Retinal pigment epithelial cell (primary cell): ENCODE measurements around the gene TTLL8.

Source experiments
- DNase-seq: peaks from one replicate; pipeline ENCODE4 v3.0.0-alpha.2; 2010; ENCODE audit warnings: low read depth
- H3K4me3 ChIP-seq: 2 replicates; pipeline ENCODE4 v1.5.1; 2011; ENCODE audit warnings: mild to moderate bottlenecking, low read length, control low read depth, moderate library complexity
- TF ChIP-seq, protein P1 (sequence below): conservative IDR thresholded peaks from 2 replicates; pipeline ENCODE4 v1.5.1; 2011; ENCODE audit warnings: low read depth, low read length, control low read depth, inconsistent platforms

Gene TTLL8

DNA sequence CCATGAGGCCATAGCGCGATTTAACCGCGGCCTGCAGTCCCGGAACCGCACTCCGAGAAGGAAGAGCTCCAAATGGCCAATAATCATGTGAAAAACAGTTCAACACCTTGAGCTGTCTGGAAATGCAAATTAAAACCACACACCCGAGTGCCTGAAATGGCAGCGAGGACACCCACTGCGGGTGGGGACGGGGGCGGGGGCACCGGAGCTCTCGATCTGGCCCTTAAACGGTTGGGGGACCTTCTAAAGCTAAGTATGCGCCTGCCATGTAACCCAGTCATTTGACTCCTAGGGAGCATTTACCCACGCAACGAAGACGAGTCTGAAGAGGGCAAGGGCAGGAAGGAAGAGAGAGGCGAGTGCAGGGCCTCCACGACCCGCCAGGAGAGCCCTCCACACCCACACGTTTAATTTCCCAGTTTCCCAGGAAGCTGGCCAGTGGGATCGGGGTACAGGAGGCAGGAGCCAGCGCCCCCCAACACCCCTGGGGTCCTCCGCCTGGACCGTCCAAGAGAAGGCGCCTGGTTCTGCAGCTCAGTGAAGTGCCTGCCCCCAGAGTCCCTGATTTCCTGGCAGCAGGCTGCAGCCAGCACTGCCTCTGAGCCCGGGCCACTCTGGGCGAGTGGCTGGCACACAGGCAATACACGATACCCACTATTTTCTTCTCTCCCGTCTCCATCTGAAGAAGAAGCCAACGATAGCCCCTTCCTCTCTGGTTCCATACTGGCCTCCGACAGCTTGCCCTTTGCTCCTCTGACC lies 1.7 kb downstream of the TTLL8 start:
- no peak for DNase-seq
- TF ChIP-seq, protein P1, sequence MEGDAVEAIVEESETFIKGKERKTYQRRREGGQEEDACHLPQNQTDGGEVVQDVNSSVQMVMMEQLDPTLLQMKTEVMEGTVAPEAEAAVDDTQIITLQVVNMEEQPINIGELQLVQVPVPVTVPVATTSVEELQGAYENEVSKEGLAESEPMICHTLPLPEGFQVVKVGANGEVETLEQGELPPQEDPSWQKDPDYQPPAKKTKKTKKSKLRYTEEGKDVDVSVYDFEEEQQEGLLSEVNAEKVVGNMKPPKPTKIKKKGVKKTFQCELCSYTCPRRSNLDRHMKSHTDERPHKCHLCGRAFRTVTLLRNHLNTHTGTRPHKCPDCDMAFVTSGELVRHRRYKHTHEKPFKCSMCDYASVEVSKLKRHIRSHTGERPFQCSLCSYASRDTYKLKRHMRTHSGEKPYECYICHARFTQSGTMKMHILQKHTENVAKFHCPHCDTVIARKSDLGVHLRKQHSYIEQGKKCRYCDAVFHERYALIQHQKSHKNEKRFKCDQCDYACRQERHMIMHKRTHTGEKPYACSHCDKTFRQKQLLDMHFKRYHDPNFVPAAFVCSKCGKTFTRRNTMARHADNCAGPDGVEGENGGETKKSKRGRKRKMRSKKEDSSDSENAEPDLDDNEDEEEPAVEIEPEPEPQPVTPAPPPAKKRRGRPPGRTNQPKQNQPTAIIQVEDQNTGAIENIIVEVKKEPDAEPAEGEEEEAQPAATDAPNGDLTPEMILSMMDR: no peak
- H3K4me3 ChIP-seq: no peak overlapping the region

DNA sequence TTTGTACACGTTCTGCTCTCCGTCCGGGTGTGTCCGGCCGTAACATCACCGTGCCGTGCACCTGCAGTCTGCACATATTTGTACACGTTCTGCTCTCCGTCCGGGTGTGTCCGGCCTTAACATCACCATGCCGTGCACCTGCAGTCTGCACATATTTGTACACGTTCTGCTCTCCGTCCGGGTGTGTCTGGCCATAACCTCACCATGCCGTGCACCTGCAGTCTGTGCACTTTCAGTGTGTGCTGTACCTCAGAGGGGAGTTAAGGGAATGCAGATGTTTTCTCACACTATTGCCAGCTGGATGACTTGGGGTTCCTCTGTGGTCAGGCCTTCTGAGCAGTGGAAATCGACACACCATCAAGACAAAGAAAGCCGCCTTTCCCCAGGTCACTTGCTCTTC lies 4.2 kb downstream of the TTLL8 start:
- H3K4me3 ChIP-seq: no peak overlapping the region
- DNase-seq: no peak
- TF ChIP-seq, protein P1: no peak

DNA sequence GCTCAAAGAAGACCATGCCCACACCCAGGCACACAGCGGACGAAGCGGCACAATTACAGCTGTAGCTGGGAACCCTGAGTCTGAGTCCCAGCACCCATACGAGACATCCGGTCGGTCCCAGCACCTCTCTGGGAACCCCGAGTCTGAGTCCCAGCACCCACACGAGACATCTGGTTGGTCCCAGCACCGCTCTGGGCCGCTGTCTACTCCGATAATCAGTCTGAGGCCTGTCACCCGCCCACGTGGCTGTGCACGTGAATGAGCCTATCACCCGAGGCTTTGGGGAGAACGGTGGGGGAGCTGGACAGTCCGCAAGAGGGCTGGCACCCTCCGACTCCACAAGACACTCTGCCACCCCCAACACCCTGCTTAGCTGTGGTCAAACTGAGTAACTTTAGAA lies 6.2 kb downstream of the TTLL8 start:
- TF ChIP-seq, protein P1: no peak
- H3K4me3 ChIP-seq: no peak overlapping the region
- DNase-seq: no peak

DNA sequence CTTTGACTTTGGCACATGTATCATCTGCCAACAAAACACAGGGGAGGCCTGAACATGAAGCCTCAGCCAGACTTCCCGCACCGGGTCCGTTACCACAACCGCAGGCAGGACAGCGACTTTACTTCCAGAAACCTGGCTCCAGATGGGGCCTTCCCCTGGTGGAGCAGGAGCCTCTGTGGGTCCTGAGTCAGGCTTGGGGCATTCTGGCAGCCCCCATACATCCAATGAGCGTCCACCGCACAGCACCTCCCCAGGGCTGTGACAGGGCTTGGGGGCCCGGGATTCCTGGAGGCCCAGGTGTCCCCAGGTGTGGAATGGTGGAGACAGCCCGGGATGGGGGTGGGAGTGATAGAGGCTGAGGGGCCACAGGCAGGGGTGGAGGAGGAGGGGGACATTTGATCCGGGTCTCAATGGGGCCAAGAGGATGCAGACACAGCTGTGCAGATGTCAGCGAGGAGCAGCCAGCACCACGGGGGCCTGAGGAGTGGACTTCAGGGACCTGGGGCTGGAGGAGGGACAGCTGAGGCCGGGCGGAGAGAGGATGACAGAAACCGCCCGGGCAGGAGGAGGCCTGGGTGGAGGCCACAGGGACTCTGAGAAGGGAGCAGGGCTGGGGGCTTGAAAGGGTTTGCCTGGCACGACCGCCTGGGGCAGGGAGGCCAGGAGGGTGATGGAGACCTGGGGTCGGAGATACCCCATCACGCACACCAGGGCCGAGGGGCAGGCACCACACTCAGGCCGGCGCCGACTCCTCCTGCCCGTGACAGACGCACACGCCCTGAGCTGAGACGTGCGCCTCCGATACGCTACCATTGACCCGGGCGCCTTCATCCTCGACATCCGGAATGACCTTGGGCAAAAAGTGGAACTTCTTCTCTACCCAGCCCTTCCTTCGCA lies 8.6 kb downstream of the TTLL8 start:
- H3K4me3 ChIP-seq: no peak overlapping the region
- DNase-seq: no peak
- TF ChIP-seq, protein P1: no peak

DNA sequence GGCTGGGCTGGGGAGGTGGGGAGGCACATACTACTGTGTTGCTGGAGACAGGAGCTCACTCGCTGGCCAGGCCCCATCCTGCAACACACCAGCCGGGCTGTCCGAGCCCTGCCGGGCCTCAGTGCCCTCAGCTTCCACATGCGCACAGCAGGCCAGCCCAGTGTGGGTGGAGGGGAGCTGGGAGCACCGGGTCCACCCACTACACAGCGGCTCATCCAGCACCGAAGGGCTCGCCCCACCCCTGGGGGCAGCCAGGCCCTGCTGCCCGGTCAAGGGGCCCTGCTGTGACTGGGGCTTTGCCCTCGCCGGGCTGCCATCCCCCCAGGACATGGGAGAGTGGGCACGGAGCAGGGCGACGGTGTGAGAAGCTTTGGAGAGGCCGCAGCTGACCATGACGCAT lies 9.3 kb downstream of the TTLL8 start:
- DNase-seq: no peak
- H3K4me3 ChIP-seq: no peak overlapping the region
- TF ChIP-seq, protein P1: no peak

DNA sequence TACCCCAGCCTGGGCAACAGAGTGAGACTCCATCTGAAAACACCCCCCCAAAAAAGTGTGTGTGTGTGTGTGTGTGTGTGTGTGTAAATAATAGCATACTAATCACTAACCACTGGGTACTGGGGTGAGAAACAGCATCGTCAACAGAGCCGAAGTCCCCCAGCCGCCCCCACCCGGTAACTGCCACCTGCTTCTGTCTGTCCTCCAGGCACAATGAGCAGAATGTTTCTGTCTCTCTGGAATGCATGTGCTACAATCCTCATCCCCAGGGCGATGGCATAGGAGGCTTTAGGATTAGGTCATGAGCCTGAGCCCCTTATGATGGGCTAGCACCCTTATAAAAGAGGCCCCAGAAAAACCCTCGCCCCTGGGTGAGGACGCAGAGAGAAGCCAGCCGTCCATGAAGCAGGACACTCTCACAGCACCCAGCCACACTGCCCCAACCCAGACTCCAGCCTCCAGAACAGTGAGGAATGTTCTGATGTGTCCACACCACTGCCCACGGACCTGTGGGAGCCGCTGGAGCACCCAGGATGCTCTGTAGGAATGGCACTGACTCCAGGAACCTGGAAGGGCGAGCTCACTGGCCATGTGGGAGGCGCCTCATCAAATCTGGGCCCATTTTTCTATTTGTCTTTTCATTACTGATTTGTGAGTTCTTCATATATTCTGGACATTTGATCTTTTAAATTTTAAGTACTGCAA lies 9.9 kb downstream of the TTLL8 start:
- TF ChIP-seq, protein P1: no peak
- no peak for DNase-seq
- no peak overlapping the region for H3K4me3 ChIP-seq
